BLaER1 treated with 17β-estradiol and CSF1 and Interleukin-3, amounts not matched to agents 10 nM and 100 nM (cell line): ENCODE measurements around the gene FGF9.

Experiments
- H3K27ac ChIP-seq, 11 experiments: shearing (Covaris generic); formaldehyde crosslinking; 2 replicates each; pipeline ENCODE4 v1.8.1; 2022
- H3K27me3 ChIP-seq, 11 experiments: shearing (Covaris generic); formaldehyde crosslinking; 2 replicates each; pipeline ENCODE4 v1.8.1; 2022
- H3K36me3 ChIP-seq, 11 experiments: shearing (Covaris generic); formaldehyde crosslinking; 2 replicates each; pipeline ENCODE4 v1.8.1; 2022
- H3K4me1 ChIP-seq, 10 experiments: shearing (Covaris generic); formaldehyde crosslinking; 2 replicates each; pipeline ENCODE4 v1.8.1; 2022
- H3K4me2 ChIP-seq, 11 experiments: shearing (Covaris generic); formaldehyde crosslinking; 2 replicates each; pipeline ENCODE4 v1.8.1; 2022
- H3K4me3 ChIP-seq, 10 experiments: shearing (Covaris generic); formaldehyde crosslinking; 2 replicates each; pipeline ENCODE4 v1.8.1; 2022
- H3K9ac ChIP-seq, 11 experiments: shearing (Covaris generic); formaldehyde crosslinking; 2 replicates each; pipeline ENCODE4 v1.8.1; 2022
- H3K9me3 ChIP-seq, 11 experiments: shearing (Covaris generic); formaldehyde crosslinking; replicated peaks in 1 of 11; 2 replicates each; pipeline ENCODE4 v1.8.1; 2022
- H4K20me1 ChIP-seq, 11 experiments: shearing (Covaris generic); formaldehyde crosslinking; 2 replicates each; pipeline ENCODE4 v1.8.1; 2022
- Cebpa-rat ChIP-seq, 11 experiments: shearing (Covaris generic); IDR thresholded peaks; 2 replicates each; pipeline ENCODE4 v1.8.1; 2022

Gene FGF9

DNA sequence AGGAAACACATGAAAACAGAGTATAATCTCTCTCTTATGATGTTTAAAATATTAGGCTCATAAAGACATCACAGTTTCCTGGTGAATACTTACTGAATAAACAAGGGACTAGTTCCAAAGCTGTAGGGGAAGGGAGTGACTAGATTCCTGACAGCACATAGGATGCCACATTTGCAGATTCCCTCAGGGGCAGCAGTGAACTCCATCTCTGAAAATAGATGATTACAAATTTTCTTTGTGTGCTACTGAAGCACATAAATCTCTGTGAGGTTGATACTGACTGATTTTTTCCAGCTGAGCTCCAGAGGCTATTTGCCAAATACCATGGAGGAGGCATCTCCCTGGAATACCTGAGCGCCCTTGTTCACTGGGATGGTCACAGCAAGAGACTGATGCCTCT is 77.3 kb downstream of the FGF9 start:
- Histone ChIP-seq H3K9me3 (peaks cover 0 to 14% (median 5%) of the 10 kb centered on the region in 11 experiments; a peak in 7 of 22 replicates), H3K4me3 (no peak overlapping the region), H4K20me1 (no peaks in the 10 kb centered on the region), H3K36me3 (no peaks in the 10 kb centered on the region), H3K4me1 (no peaks in the 10 kb centered on the region), H3K4me2 (no peak overlapping the region), H3K9ac (no peak overlapping the region), H3K27ac (no peak overlapping the region), H3K27me3 (no peaks in the 10 kb centered on the region)
- TF ChIP-seq Cebpa-rat (IDR thresholded peaks at IDR 0.05): no peak

DNA sequence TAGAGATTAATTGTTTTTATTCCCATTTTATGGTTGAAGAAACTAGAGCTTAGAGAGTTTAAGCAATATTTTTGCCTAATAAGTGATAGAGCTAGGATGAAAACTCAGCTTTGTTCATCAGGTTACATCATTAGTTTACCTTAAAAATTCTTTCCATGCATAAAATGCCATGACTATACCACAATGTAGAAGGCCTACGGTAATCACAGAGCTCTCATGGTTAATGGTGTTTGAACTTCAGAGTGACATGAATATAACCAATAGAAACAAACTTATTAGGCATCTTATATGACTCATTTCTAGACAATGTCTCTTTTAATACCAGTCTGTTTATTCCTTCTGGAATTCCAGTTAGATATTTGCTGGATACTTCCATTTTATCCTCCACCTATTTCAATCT is 78.5 kb downstream of the FGF9 start:
- Histone ChIP-seq H3K4me2 (no peak overlapping the region), H3K4me3 (no peak overlapping the region), H3K9me3 (peaks cover 0 to 14% (median 5%) of the 10 kb centered on the region in 11 experiments; a peak in 7 of 22 replicates), H3K4me1 (no peaks in the 10 kb centered on the region), H3K27ac (no peak overlapping the region), H3K36me3 (no peaks in the 10 kb centered on the region), H3K9ac (no peak overlapping the region), H3K27me3 (no peaks in the 10 kb centered on the region), H4K20me1 (no peaks in the 10 kb centered on the region)
- TF ChIP-seq Cebpa-rat (IDR thresholded peaks at IDR 0.05): no peak

DNA sequence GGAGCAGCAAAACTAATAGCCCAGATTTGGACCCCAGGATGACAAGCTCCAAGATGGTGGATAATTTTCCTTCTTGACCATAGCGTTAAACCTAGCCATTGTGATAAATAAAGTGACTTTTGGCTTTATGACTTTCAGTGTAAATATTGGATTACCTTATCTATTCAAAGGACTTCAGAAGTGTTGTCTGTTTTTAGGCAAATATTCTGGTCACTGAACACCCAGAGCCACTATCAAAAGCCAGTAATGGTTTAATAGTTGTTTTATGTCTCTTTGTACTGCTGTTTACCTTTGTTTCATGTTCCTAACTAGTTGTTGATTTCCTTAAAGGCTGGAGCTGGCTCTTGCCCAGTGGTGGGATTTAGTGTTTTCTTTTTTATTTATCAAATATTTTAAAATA is 81.6 kb downstream of the FGF9 start:
- Histone ChIP-seq H3K36me3 (no peaks in the 10 kb centered on the region), H3K4me3 (no peak overlapping the region), H3K27ac (no peak overlapping the region), H3K4me2 (no peak overlapping the region), H3K27me3 (no peaks in the 10 kb centered on the region), H3K9me3 (peaks cover 0 to 14% (median 5%) of the 10 kb centered on the region in 11 experiments; a peak in 7 of 22 replicates), H4K20me1 (no peaks in the 10 kb centered on the region), H3K9ac (no peak overlapping the region), H3K4me1 (no peaks in the 10 kb centered on the region)
- no peak for TF ChIP-seq Cebpa-rat (IDR thresholded peaks at IDR 0.05)

DNA sequence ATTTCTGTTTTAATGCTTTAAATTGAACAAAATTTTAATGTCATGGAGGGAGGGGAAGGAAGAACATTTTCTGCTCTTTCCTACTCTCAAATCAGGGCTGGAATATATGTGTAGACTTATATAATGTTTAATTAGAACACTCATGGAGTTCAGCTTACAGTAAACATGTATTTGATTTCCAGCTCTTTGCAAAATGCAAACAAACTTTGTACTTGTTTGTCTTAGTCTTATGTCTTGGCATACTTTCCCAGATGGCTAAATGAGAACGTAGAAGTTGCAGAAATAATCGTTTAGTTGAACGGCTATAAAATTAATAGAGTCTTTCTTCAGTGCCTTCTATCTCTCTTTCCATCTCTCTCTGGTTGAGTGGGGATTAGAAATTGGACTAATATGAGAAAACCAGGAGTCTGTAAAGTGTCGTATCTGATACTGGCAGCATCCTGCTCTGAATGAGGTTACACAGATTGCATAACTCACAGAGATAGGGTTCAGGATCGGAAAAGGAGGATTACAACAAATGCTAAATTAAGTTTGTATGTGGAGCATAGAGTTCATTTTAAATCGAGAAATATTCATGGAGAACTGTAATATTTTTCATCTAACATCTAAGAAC is 82.3 kb downstream of the FGF9 start:
- H3K4me1 ChIP-seq: no peaks in the 10 kb centered on the region
- no peak overlapping the region for H3K27ac ChIP-seq
- H3K9ac ChIP-seq: no peak overlapping the region
- no peaks in the 10 kb centered on the region for H4K20me1 ChIP-seq
- TF ChIP-seq Cebpa-rat (IDR thresholded peaks at IDR 0.05): no peak
- no peak overlapping the region for H3K4me2 ChIP-seq
- no peaks in the 10 kb centered on the region for H3K27me3 ChIP-seq
- H3K36me3 ChIP-seq: no peaks in the 10 kb centered on the region
- no peak overlapping the region for H3K4me3 ChIP-seq
- H3K9me3 ChIP-seq: peaks cover 0 to 14% (median 5%) of the 10 kb centered on the region in 11 experiments; a peak in 7 of 22 replicates
